Central memory CD4-positive, alpha-beta T cell (primary cell): ENCODE data around the gene SRMS.
"Not testable (repeated sequence)": the region's sequence is repeated elsewhere in the genome, so short reads cannot be mapped to it uniquely, and the experiment has no call there.

Experiments used
- DNase-seq: peaks from one replicate; pipeline ENCODE4 v3.0.0; 2022

Gene SRMS

GRCh38 chr20:63565699-63566335, 18.3 kb upstream of the SRMS start:
- no peak for DNase-seq

- no peak for DNase-seq
These were observed 17.6 kb upstream of the SRMS start for GRCh38 chr20:63565021-63565698.

- no peak for DNase-seq
These were observed 16.7 kb upstream of the SRMS start for GRCh38 chr20:63564036-63564810.

GRCh38 chr20:63563225-63563935, 15.8 kb upstream of the SRMS start:
- no peak for DNase-seq

- no peak for DNase-seq
These were observed 15.1 kb upstream of the SRMS start for GRCh38 chr20:63562461-63563224.

GRCh38 chr20:63561624-63562396, 14.3 kb upstream of the SRMS start:
- no peak for DNase-seq

GRCh38 chr20:63560856-63561609, 13.5 kb upstream of the SRMS start:
- DNase-seq, result no peak

- no peak for DNase-seq
These were observed 12.8 kb upstream of the SRMS start for GRCh38 chr20:63560333-63560805.

GRCh38 chr20:63559485-63560332, 12.2 kb upstream of the SRMS start:
- DNase-seq, result not testable (repeated sequence)

GRCh38 chr20:63558804-63559484, 11.4 kb upstream of the SRMS start:
- DNase-seq, result no peak

GRCh38 chr20:63557481-63557891, 9.9 kb upstream of the SRMS start:
- no peak for DNase-seq

GRCh38 chr20:63556873-63557478, 9.4 kb upstream of the SRMS start:
- DNase-seq, result no peak

- no peak for DNase-seq
These were observed 8.3 kb upstream of the SRMS start for GRCh38 chr20:63555661-63556381.

GRCh38 chr20:63554361-63555278, 7.1 kb upstream of the SRMS start:
- no peak for DNase-seq

- no peak for DNase-seq
These were observed 6.4 kb upstream of the SRMS start, which contains the start of gene FNDC11 for GRCh38 chr20:63553933-63554290. TSS of gene FNDC11 (plus strand) at chr20:63554159. CDS start at chr20:63555664, 1,505 bp downstream.

GRCh38 chr20:63553251-63553932, 5.8 kb upstream of the SRMS start:
- peak; percentile 87 for DNase-seq
